Spleen (tissue), 7 donors: ENCODE results near the gene SCYL1.

ENCODE experiments used
- CTCF ChIP-seq, 11 experiments: fragments of 200-600 bp in 7 of 11; fragments of 450-650 bp in 4 of 11; sonication (generic) in 4 of 11; IDR thresholded peaks in 8 of 11; conservative IDR thresholded peaks in 3 of 11; 1 replicate in 7 of 11; 2 replicates in 4 of 11; pipeline versions ENCODE4 v1.4.0 to v1.8.0; 2016 to 2021; ENCODE audit warnings: antibody characterized with exemption in 11 of 11, inconsistent platforms in 4 of 11, mild to moderate bottlenecking in 1 of 11
- POLR2A ChIP-seq, 3 donors: fragments of 450-650 bp; IDR thresholded peaks; one replicate each; pipeline ENCODE4 v1.5.1; 2017; ENCODE audit warnings: antibody characterized with exemption in 3 of 3, mild to moderate bottlenecking in 1 of 3
- POLR2AphosphoS5 ChIP-seq, 3 donors: sonication (generic); formaldehyde crosslinking; IDR thresholded peaks; one replicate each; pipeline ENCODE4 v1.5.1; 2017; ENCODE audit warnings: antibody characterized with exemption in 3 of 3
- donor health status: DM: no; HTN: no; CAD: no; lungs with moderate emphysema.
- donor health status: DM: no; HTN: no; CAD: no.
- donor health status: DM: no; HTN: no; CAD: no.

- TF ChIP-seq CTCF (IDR thresholded peaks at IDR 0.05 in 8 of 11, conservative IDR thresholded peaks at IDR 0.05 in 3 of 11) = no peak
- peak; percentile 57 to 78 (median 72) for TF ChIP-seq POLR2AphosphoS5 (IDR thresholded peaks at IDR 0.05)
- no peak for TF ChIP-seq POLR2A (IDR thresholded peaks at IDR 0.05)
Observed at GRCh38 chr11:65555693-65556231, 30.9 kb downstream of the SCYL1 start.
